Measurements from ENCODE around the gene SRRM3.
A peak's percentile ranks its signal among the peaks of the same experiment; 100 is the strongest.
"Not testable (repeated sequence)": the region's sequence is repeated elsewhere in the genome, so short reads cannot be mapped to it uniquely, and the experiment has no call there.

The SRRM3 gene

GRCh38 chr7:76311838-76312237 is 110.1 kb downstream of the SRRM3 start:
- not testable (repeated sequence) for DNase-seq (ENCODE audit: low read depth); H3K4me1 ChIP-seq (ENCODE audit: control insufficient read depth, insufficient read depth, low read length)

DNA sequence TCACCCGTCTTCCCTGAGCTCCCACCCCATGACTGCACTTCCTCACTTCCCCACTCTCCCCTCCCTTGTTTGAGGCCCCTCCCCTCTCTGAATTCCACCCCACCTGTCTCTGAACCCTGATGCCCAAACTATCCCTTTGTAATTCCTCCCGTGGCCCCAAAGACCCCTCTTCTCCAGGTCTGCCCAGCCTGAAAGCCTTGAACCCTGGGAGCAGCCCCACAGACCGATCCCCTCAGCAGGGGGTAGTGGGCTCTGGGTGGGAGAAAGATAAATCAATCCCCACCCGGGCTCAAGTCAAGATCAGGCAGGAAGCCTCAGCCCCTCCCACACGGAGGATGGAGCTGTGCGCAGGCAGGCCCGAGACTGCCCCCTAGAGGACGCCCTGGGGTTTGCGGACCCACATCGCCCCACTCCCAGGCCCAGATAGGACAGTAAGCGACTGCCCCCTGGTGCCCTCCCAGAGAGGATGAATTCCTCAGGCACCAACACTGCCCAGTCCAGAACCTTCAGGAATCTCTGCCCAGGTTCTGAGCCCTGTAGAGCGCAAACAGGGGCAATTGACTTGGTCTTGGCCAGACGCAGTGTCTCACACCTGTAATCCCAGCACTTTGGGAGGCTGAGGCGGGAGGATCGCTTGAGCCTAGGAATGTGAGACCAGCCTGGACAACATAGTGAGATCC is 112.5 kb downstream of the SRRM3 start:
- Histone ChIP-seq H3K9ac (ENCODE audit: low read length) (peak overlapping the region; percentile 47), H3K36me3 (ENCODE audit: control insufficient read depth, insufficient read depth, low read length, severe bottlenecking) (no peaks in the 10 kb centered on the region), H3K9me3 (ENCODE audit: control insufficient read depth, low read length) (no peaks in the 10 kb centered on the region), H3K4me3 (ENCODE audit: low read length) (no peak overlapping the region), H3K27me3 (replicated peaks; ENCODE audit: control insufficient read depth, insufficient read depth, low read length) (no peaks in the 10 kb centered on the region), H3K4me1 (ENCODE audit: control insufficient read depth, insufficient read depth, low read length) (peaks cover 14% of the 10 kb centered on the region)
- DNase-seq (ENCODE audit: low read depth) = peak; percentile 96

More at GRCh38 chr7:76311838-76312237, 110.1 kb downstream of the SRRM3 start:
- not testable (repeated sequence) for H3K36me3 ChIP-seq (ENCODE audit: control insufficient read depth, insufficient read depth, low read length, severe bottlenecking); H3K4me3 ChIP-seq (ENCODE audit: low read length); H3K9me3 ChIP-seq (ENCODE audit: control insufficient read depth, low read length); H3K27me3 ChIP-seq (replicated peaks; ENCODE audit: control insufficient read depth, insufficient read depth, low read length); H3K9ac ChIP-seq (ENCODE audit: low read length)

DNA sequence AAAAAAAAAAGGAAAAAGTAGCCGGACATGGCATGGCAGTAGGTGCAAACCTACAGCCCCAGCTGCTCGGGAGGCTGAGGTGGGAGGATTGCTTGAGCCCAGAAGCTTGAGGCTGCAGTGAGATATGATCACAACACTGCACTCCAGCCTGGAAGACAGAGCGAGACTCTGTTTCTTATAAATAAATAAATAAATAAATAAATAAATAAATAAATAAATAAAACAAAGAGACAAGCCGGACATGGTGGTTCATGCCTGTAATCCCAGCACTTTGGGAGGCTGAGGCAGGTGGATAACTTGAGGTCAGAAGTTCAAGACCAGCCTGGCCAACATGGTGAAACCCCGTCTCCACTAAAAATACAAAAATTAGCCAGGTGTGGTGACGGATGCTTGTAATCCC is 113.0 kb downstream of the SRRM3 start:
- not testable (repeated sequence) for H3K9ac ChIP-seq (ENCODE audit: low read length)

DNA sequence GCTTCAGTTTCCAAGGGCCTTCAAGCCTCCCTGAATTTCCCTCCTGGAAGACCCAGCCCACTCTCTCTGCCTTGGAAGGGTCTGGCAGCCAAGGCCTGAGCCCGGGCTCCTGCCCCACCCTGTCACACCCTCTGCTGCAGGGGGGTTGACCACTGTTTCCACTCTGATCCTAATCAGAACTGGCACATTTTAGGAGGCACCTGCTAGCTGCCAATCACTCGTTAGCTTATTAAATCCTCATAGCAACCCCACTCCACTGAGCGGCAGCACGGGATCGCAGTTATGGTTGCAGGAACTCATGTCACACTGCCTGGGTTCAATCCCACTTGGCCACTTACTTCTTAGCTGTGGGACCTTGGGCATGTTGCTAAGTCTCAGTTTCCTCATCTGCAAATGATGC is 113.7 kb downstream of the SRRM3 start:
- no peak overlapping the region for H3K4me3 ChIP-seq (ENCODE audit: low read length)
- no peak for DNase-seq (ENCODE audit: low read depth)
- peaks cover 6% of the 10 kb centered on the region for H3K36me3 ChIP-seq (ENCODE audit: control insufficient read depth, insufficient read depth, low read length, severe bottlenecking)
- no peak overlapping the region for H3K9ac ChIP-seq (ENCODE audit: low read length)
- no peaks in the 10 kb centered on the region for H3K27me3 ChIP-seq (replicated peaks; ENCODE audit: control insufficient read depth, insufficient read depth, low read length)
- peaks cover 25% of the 10 kb centered on the region for H3K4me1 ChIP-seq (ENCODE audit: control insufficient read depth, insufficient read depth, low read length)
- H3K9me3 ChIP-seq (ENCODE audit: control insufficient read depth, low read length) = no peaks in the 10 kb centered on the region

More for the DNA sequence above, 113.0 kb downstream of the SRRM3 start:
- H3K9me3 ChIP-seq (ENCODE audit: control insufficient read depth, low read length); H3K4me3 ChIP-seq (ENCODE audit: low read length); H3K36me3 ChIP-seq (ENCODE audit: control insufficient read depth, insufficient read depth, low read length, severe bottlenecking); DNase-seq (ENCODE audit: low read depth); H3K27me3 ChIP-seq (replicated peaks; ENCODE audit: control insufficient read depth, insufficient read depth, low read length): not testable (repeated sequence)
- peaks cover 19% of the 10 kb centered on the region for H3K4me1 ChIP-seq (ENCODE audit: control insufficient read depth, insufficient read depth, low read length)

- H3K27me3 ChIP-seq (replicated peaks; ENCODE audit: control insufficient read depth, insufficient read depth, low read length) = no peaks in the 10 kb centered on the region
- peaks cover 15% of the 10 kb centered on the region for H3K36me3 ChIP-seq (ENCODE audit: control insufficient read depth, insufficient read depth, low read length, severe bottlenecking)
- H3K9me3 ChIP-seq (ENCODE audit: control insufficient read depth, low read length) = no peaks in the 10 kb centered on the region
- peaks cover 30% of the 10 kb centered on the region for H3K4me1 ChIP-seq (ENCODE audit: control insufficient read depth, insufficient read depth, low read length)
- peak overlapping the region; percentile 84 for H3K4me3 ChIP-seq (ENCODE audit: low read length)
- DNase-seq (ENCODE audit: low read depth) = no peak
- H3K9ac ChIP-seq (ENCODE audit: low read length) = peak overlapping the region; percentile 94
These were observed 115.5 kb downstream of the SRRM3 start for GRCh38 chr7:76316984-76317781.

- peak; percentile 99 for DNase-seq (ENCODE audit: low read depth)
- Histone ChIP-seq H3K4me3 (ENCODE audit: low read length) (peak overlapping the region; percentile 84), H3K9ac (ENCODE audit: low read length) (peak overlapping the region; percentile 94), H3K4me1 (ENCODE audit: control insufficient read depth, insufficient read depth, low read length) (peaks cover 38% of the 10 kb centered on the region), H3K9me3 (ENCODE audit: control insufficient read depth, low read length) (no peaks in the 10 kb centered on the region), H3K36me3 (ENCODE audit: control insufficient read depth, insufficient read depth, low read length, severe bottlenecking) (peaks cover 15% of the 10 kb centered on the region), H3K27me3 (replicated peaks; ENCODE audit: control insufficient read depth, insufficient read depth, low read length) (no peaks in the 10 kb centered on the region)
These were observed 116.2 kb downstream of the SRRM3 start for GRCh38 chr7:76317782-76318487.

DNA sequence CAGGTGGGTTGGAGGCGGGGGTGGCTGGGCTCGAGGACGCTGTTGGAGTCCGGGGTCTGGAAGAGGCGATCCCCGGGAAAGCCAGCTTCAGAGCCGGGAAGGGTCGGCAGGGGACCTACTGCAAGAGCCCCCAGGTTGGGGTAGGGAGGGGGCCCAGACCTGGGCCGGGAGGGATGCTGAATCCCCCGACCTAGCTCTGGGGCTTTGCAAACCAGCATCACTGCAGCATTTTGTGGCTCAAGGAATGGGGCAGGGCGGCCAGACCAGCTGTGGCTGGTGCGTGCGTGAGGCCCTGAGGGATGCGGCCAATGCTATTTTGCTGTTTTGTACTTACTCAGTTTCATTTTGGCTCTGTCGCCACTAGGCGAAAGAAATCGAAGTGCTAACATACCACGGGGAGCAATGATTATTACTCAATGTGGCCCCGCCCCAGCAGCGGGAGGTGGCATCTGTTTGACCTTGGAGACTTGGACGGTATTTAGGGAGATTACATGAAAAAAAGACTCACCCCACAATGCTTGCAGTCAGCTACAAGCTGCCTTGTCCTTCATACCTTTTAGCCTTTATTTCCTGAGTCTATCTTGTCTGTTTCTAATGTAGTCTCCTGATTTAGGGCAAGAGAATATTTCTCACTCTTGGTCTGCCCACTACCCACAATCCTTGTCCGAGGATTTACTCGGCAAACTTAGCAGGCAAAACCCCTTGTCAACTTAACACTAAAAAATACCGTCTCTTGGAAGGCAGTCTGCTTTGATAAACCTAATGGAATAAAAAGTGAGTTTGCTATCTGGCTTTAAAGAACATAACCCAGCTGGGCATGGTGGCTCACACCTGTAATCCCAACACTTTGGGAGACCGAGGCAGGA is 117.0 kb downstream of the SRRM3 start:
- Histone ChIP-seq H3K4me1 (ENCODE audit: control insufficient read depth, insufficient read depth, low read length) (peaks cover 45% of the 10 kb centered on the region), H3K4me3 (ENCODE audit: low read length) (peak overlapping the region; percentile 84), H3K9ac (ENCODE audit: low read length) (peak overlapping the region; percentile 94), H3K27me3 (replicated peaks; ENCODE audit: control insufficient read depth, insufficient read depth, low read length) (no peaks in the 10 kb centered on the region), H3K9me3 (ENCODE audit: control insufficient read depth, low read length) (no peaks in the 10 kb centered on the region), H3K36me3 (ENCODE audit: control insufficient read depth, insufficient read depth, low read length, severe bottlenecking) (peaks cover 20% of the 10 kb centered on the region)
- DNase-seq (ENCODE audit: low read depth) = peak; percentile 95

GRCh38 chr7:76325092-76325491 is 123.4 kb downstream of the SRRM3 start:
- Histone ChIP-seq H3K4me1 (ENCODE audit: control insufficient read depth, insufficient read depth, low read length) (peaks cover 51% of the 10 kb centered on the region), H3K36me3 (ENCODE audit: control insufficient read depth, insufficient read depth, low read length, severe bottlenecking) (peaks cover 71% of the 10 kb centered on the region), H3K9ac (ENCODE audit: low read length) (no peak overlapping the region), H3K4me3 (ENCODE audit: low read length) (no peak overlapping the region), H3K27me3 (replicated peaks; ENCODE audit: control insufficient read depth, insufficient read depth, low read length) (no peaks in the 10 kb centered on the region), H3K9me3 (ENCODE audit: control insufficient read depth, low read length) (no peaks in the 10 kb centered on the region)
- DNase-seq (ENCODE audit: low read depth) = no peak

DNA sequence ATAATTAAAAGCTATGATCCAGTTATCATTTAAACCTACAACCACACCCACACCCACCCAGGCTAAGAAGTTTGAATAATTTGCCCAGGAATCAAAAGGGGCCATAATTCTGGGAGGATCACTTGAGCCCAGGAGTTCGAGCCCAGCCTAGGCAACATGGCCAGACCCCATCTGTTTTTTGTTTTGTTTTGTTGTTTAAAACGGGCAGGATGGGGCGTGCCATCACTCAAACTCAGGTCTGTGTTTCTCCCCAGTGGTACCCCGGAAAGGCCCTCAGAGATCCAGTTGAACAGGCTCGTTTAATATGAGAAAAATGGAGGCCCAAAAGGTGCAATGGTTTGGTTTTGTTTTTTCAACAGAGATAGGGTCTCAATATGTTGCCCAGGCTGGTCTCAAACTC is 124.1 kb downstream of the SRRM3 start:
- H3K36me3 ChIP-seq (ENCODE audit: control insufficient read depth, insufficient read depth, low read length, severe bottlenecking) = peaks cover 73% of the 10 kb centered on the region
- no peak overlapping the region for H3K9ac ChIP-seq (ENCODE audit: low read length)
- no peaks in the 10 kb centered on the region for H3K27me3 ChIP-seq (replicated peaks; ENCODE audit: control insufficient read depth, insufficient read depth, low read length)
- no peak overlapping the region for H3K4me3 ChIP-seq (ENCODE audit: low read length)
- no peaks in the 10 kb centered on the region for H3K9me3 ChIP-seq (ENCODE audit: control insufficient read depth, low read length)
- H3K4me1 ChIP-seq (ENCODE audit: control insufficient read depth, insufficient read depth, low read length) = peaks cover 56% of the 10 kb centered on the region
- no peak for DNase-seq (ENCODE audit: low read depth)

GRCh38 chr7:76326646-76327233 is 125.0 kb downstream of the SRRM3 start:
- no peak overlapping the region for H3K4me3 ChIP-seq (ENCODE audit: low read length)
- DNase-seq (ENCODE audit: low read depth) = no peak
- H3K9ac ChIP-seq (ENCODE audit: low read length) = peak overlapping the region; percentile 32
- H3K27me3 ChIP-seq (replicated peaks; ENCODE audit: control insufficient read depth, insufficient read depth, low read length) = no peaks in the 10 kb centered on the region
- H3K4me1 ChIP-seq (ENCODE audit: control insufficient read depth, insufficient read depth, low read length) = peaks cover 59% of the 10 kb centered on the region
- H3K9me3 ChIP-seq (ENCODE audit: control insufficient read depth, low read length) = no peaks in the 10 kb centered on the region
- peaks cover 76% of the 10 kb centered on the region for H3K36me3 ChIP-seq (ENCODE audit: control insufficient read depth, insufficient read depth, low read length, severe bottlenecking)
